DND-41 (cell line): ENCODE measurements around the gene GSC.

Experiments
- CTCF ChIP-seq: IDR thresholded peaks from 2 replicates; pipeline ENCODE4 v1.5.1; 2012; ENCODE audit warnings: borderline replicate concordance, low read length, moderate library complexity, mild to moderate bottlenecking; ENCODE audit not compliant: poor library complexity, severe bottlenecking; ENCODE audit errors: extremely low read depth
- EZH2 ChIP-seq: IDR thresholded peaks from 3 replicates; pipeline ENCODE4 v1.6.1; 2012; ENCODE audit warnings: borderline replicate concordance, low read depth, mild to moderate bottlenecking, moderate library complexity, low read length, inconsistent platforms; ENCODE audit not compliant: severe bottlenecking

GRCh38 chr14:94728950-94729349 is 41.0 kb downstream of the GSC start:
- TF ChIP-seq CTCF, result no peak
- no peak for TF ChIP-seq EZH2
